GM19452 (cell line): ENCODE results near the gene HES7.

ENCODE experiments used
- ATAC-seq: cut with Tn5 transposase; IDR thresholded peaks from one replicate; pipeline ENCODE4 v1.9.1; 2021; ENCODE audit not compliant: unreplicated experiment

Gene HES7

GRCh38 chr17:8155231-8155995 lies 31.5 kb upstream of the HES7 start:
- no peak for ATAC-seq

GRCh38 chr17:8154608-8155155 lies 30.8 kb upstream of the HES7 start:
- ATAC-seq, result no peak

- ATAC-seq, result no peak
These were observed 30.2 kb upstream of the HES7 start for GRCh38 chr17:8153957-8154607.

- no peak for ATAC-seq
These were observed 29.6 kb upstream of the HES7 start for GRCh38 chr17:8153525-8153956.

GRCh38 chr17:8153031-8153451 lies 29.1 kb upstream of the HES7 start:
- no peak for ATAC-seq

- no peak for ATAC-seq
These were observed 28.3 kb upstream of the HES7 start, which contains the start of gene PER1 for GRCh38 chr17:8152112-8152775. Gene PER1 (minus strand): TSS chr17:8152404. CDS start chr17:8150706, 1,698 bp downstream.

- ATAC-seq, result no peak
These were observed 27.8 kb upstream of the HES7 start for GRCh38 chr17:8151641-8152111.

GRCh38 chr17:8151120-8151640 lies 27.3 kb upstream of the HES7 start:
- peak; percentile 43 for ATAC-seq

GRCh38 chr17:8150194-8151119 lies 26.6 kb upstream of the HES7 start:
- ATAC-seq, result no peak

- no peak for ATAC-seq
These were observed 25.7 kb upstream of the HES7 start for GRCh38 chr17:8149419-8150193.

- no peak for ATAC-seq
These were observed 24.7 kb upstream of the HES7 start for GRCh38 chr17:8148560-8148959.

- no peak for ATAC-seq
These were observed 24.0 kb upstream of the HES7 start for GRCh38 chr17:8147805-8148404.

GRCh38 chr17:8147141-8147804 lies 23.4 kb upstream of the HES7 start:
- ATAC-seq, result no peak

GRCh38 chr17:8146381-8147140 lies 22.7 kb upstream of the HES7 start:
- no peak for ATAC-seq

- no peak for ATAC-seq
These were observed 21.9 kb upstream of the HES7 start for GRCh38 chr17:8145811-8146210.

GRCh38 chr17:8144401-8145231 lies 20.7 kb upstream of the HES7 start:
- no peak for ATAC-seq
